Osteoblast (primary cell): Measurements from ENCODE around the gene FAXC. TPM values are rescaled to one million over a fixed set of nuclear protein-coding genes. Genes with fewer than 3 reads are reported as not detected.

Experiments
- DNase-seq: peaks from one replicate; pipeline ENCODE4 v3.0.0; 2011; ENCODE audit warnings: low spot score, mixed read lengths; ENCODE audit not compliant: insufficient read length; ENCODE audit errors: missing footprints
- H2AFZ ChIP-seq: 2 replicates; pipeline ENCODE4 v1.6.0; 2011; ENCODE audit warnings: mild to moderate bottlenecking, low read length
- H3K27ac ChIP-seq: 2 replicates; pipeline ENCODE4 v1.5.1; 2011; ENCODE audit warnings: mild to moderate bottlenecking, low read depth, low read length, moderate library complexity
- H3K27me3 ChIP-seq: 2 replicates; pipeline ENCODE4 v1.6.0; 2012; ENCODE audit warnings: mild to moderate bottlenecking, control low read depth, inconsistent platforms, low read length, moderate library complexity; ENCODE audit not compliant: insufficient read depth
- H3K36me3 ChIP-seq: 2 replicates; pipeline ENCODE4 v1.5.1; 2011; ENCODE audit warnings: mild to moderate bottlenecking, low read length, control low read depth, moderate library complexity; ENCODE audit not compliant: insufficient read depth
- H3K4me1 ChIP-seq: 2 replicates; pipeline ENCODE4 v1.5.1; 2011; ENCODE audit warnings: mild to moderate bottlenecking, low read length, control low read depth, moderate library complexity; ENCODE audit not compliant: insufficient read depth
- H3K4me2 ChIP-seq: 2 replicates; pipeline ENCODE4 v1.6.0; 2011; ENCODE audit warnings: mild to moderate bottlenecking, low read length; ENCODE audit not compliant: insufficient read depth
- H3K4me3 ChIP-seq: fragments of 200-600 bp; sonication (generic); 3 replicates; pipeline ENCODE4 v1.5.1; 2012; ENCODE audit warnings: mild to moderate bottlenecking, low read length, inconsistent platforms; ENCODE audit not compliant: insufficient read depth
- H3K79me2 ChIP-seq: 2 replicates; pipeline ENCODE4 v1.6.0; 2012; ENCODE audit warnings: mild to moderate bottlenecking, low read length, control low read depth, inconsistent platforms; ENCODE audit not compliant: insufficient read depth
- H3K9me3 ChIP-seq: 2 replicates; pipeline ENCODE4 v1.5.1; 2011; ENCODE audit warnings: low read depth, low read length, control low read depth
- H4K20me1 ChIP-seq: 2 replicates; pipeline ENCODE4 v1.6.0; 2012; ENCODE audit warnings: mild to moderate bottlenecking, low read length, control low read depth; ENCODE audit not compliant: insufficient read depth
- total RNA-seq: library from RNA; depleted of rRNA; stranded (reverse); fragments of >200 nt; gene quantifications from 2 replicates; pipeline ENCODE4 v1.2.3, GENCODE V29; 2012
- TF ChIP-seq, protein P1 (sequence below): IDR thresholded peaks from 2 replicates; pipeline ENCODE4 v1.5.1; 2011; ENCODE audit warnings: mild to moderate bottlenecking, low read depth, low read length, moderate library complexity; ENCODE audit errors: extremely low read depth

Gene FAXC
- total RNA-seq, 1 donor, result 1.1 TPM

DNA sequence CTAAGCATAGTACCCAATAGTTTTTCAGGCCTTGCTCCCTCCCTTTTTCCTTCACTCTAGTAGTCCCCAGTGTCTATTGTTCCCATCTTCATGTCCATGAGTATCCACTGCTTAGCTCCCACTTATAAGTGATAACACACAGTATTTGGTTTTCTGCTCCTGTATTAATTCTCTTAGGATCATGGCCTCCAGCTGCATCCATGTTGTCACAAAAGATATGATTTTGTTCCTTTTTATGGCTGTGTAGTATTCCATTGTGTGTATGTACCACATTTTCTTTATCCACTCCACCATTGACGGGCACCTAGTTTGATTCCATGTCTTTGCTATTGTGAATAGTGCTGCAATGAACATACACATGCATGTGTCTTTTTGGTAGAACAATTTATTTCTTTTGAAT is 102.9 kb downstream of the FAXC start:
- H3K4me3 ChIP-seq, result no peak overlapping the region
- H3K79me2 ChIP-seq, result no peaks in the 10 kb centered on the region
- no peak overlapping the region for H3K4me2 ChIP-seq
- H3K27ac ChIP-seq, result no peak overlapping the region
- H3K9me3 ChIP-seq, result no peaks in the 10 kb centered on the region
- no peaks in the 10 kb centered on the region for H3K36me3 ChIP-seq
- no peaks in the 10 kb centered on the region for H3K27me3 ChIP-seq
- H2AFZ ChIP-seq, result no peak overlapping the region
- DNase-seq, result no peak
- H3K4me1 ChIP-seq, result no peaks in the 10 kb centered on the region
- TF ChIP-seq, protein P1, sequence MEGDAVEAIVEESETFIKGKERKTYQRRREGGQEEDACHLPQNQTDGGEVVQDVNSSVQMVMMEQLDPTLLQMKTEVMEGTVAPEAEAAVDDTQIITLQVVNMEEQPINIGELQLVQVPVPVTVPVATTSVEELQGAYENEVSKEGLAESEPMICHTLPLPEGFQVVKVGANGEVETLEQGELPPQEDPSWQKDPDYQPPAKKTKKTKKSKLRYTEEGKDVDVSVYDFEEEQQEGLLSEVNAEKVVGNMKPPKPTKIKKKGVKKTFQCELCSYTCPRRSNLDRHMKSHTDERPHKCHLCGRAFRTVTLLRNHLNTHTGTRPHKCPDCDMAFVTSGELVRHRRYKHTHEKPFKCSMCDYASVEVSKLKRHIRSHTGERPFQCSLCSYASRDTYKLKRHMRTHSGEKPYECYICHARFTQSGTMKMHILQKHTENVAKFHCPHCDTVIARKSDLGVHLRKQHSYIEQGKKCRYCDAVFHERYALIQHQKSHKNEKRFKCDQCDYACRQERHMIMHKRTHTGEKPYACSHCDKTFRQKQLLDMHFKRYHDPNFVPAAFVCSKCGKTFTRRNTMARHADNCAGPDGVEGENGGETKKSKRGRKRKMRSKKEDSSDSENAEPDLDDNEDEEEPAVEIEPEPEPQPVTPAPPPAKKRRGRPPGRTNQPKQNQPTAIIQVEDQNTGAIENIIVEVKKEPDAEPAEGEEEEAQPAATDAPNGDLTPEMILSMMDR, result no peak
- H4K20me1 ChIP-seq, result no peaks in the 10 kb centered on the region

DNA sequence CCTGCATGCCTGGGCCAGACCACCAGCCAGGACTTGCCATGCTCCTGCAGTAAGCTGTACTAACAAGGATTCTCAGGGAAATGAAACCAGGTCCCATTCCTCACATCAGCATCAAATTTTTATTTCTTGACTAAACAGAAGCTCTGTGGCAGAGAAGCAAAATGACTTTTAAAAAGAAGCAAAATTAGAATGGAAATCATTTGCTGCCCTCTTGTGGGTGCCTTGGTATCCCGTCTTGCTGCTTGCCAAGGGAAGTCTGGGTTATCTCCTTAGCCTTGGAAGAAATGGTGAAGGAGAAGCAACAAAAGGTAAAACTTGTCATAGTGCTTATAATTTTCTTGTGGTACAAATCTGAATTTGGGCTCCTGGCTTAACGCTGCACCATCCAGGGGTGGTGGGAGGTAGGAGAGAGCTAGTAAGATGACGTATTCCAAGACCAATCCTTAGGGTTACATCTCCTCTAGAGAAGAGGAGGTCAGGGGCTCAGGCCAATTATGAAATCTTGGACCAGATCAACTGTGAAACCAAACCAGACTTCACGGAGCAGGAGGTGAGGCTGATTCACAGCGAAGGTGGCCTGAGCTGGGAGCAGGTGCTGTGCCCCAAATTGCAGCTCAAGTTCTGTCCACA is 107.5 kb downstream of the FAXC start:
- H3K79me2 ChIP-seq, result no peaks in the 10 kb centered on the region
- no peak overlapping the region for H3K4me3 ChIP-seq
- no peaks in the 10 kb centered on the region for H4K20me1 ChIP-seq
- no peaks in the 10 kb centered on the region for H3K36me3 ChIP-seq
- TF ChIP-seq, protein P1, result peak; percentile 49
- DNase-seq, result no peak
- no peaks in the 10 kb centered on the region for H3K4me1 ChIP-seq
- H3K9me3 ChIP-seq, result no peaks in the 10 kb centered on the region
- H3K4me2 ChIP-seq, result no peak overlapping the region
- no peak overlapping the region for H2AFZ ChIP-seq
- no peak overlapping the region for H3K27ac ChIP-seq
- H3K27me3 ChIP-seq, result no peaks in the 10 kb centered on the region

DNA sequence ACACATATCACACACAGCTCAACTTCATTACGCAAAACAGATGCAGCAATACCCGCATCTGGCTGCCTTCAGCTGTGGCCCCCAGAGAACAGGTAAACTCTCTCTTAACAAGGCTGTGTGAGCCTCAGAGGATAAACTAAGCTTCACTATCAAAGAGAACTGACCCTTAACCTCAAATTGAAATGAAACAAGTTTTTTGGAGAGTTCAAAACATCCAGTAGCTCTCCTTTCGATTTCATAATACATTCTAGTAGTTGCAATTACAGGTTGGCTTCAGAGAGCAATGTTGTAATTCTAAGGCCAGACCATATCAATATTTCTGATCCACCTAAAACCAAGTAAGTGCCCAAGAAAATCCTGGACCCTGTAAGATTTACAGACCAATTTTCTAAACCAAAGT is 113.5 kb downstream of the FAXC start:
- H3K9me3 ChIP-seq, result no peaks in the 10 kb centered on the region
- no peaks in the 10 kb centered on the region for H3K79me2 ChIP-seq
- H4K20me1 ChIP-seq, result no peaks in the 10 kb centered on the region
- H2AFZ ChIP-seq, result no peak overlapping the region
- no peaks in the 10 kb centered on the region for H3K4me1 ChIP-seq
- no peaks in the 10 kb centered on the region for H3K36me3 ChIP-seq
- H3K27me3 ChIP-seq, result no peaks in the 10 kb centered on the region
- no peak for DNase-seq
- no peak overlapping the region for H3K4me2 ChIP-seq
- TF ChIP-seq, protein P1, result no peak
- no peak overlapping the region for H3K4me3 ChIP-seq
- no peak overlapping the region for H3K27ac ChIP-seq

DNA sequence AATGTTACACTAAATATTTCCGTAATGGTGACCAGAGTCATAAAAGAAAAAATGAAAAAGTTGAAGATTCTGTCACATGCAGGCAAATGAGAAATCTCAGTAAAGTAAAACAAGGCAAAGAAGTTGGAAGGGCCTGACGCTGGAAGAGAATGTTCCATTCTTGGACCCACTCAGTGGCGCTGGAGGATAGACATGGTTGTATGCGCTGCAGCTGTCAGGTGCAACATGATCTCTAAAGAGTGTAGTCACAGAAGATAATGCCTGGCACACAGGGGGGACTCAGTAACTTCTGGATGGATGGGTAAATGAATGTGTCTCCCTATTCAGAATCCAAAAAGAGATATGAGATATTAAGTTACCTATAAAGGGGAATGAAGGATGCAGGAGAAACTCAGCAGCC is 116.3 kb downstream of the FAXC start:
- Histone ChIP-seq H3K4me2 (no peak overlapping the region), H2AFZ (no peak overlapping the region), H3K4me1 (no peaks in the 10 kb centered on the region), H3K4me3 (no peak overlapping the region), H3K27ac (no peak overlapping the region), H3K9me3 (no peaks in the 10 kb centered on the region), H3K36me3 (no peaks in the 10 kb centered on the region), H4K20me1 (no peaks in the 10 kb centered on the region), H3K79me2 (no peaks in the 10 kb centered on the region), H3K27me3 (no peaks in the 10 kb centered on the region)
- TF ChIP-seq, protein P1, result no peak
- DNase-seq, result no peak
